Neural progenitor cell (in vitro differentiated cells): ENCODE data around the gene SDHA.
"Not testable (repeated sequence)": the region's sequence is repeated elsewhere in the genome, so short reads cannot be mapped to it uniquely, and the experiment has no call there.

ENCODE experiments used
- CTCF ChIP-seq: fragments of 200-600 bp; sonication (generic); IDR thresholded peaks from 2 replicates; pipeline ENCODE4 v1.5.1; 2017; ENCODE audit warnings: antibody characterized with exemption, mild to moderate bottlenecking
- EZH2 ChIP-seq: fragments of 200-600 bp; sonication (generic); IDR thresholded peaks from 2 replicates; pipeline ENCODE4 v1.6.1; 2017; ENCODE audit warnings: antibody characterized with exemption, mild to moderate bottlenecking, moderate library complexity
- EZH2phosphoT487 ChIP-seq: fragments of 200-600 bp; sonication (generic); IDR thresholded peaks from 2 replicates; pipeline ENCODE4 v1.6.1; 2017; ENCODE audit warnings: antibody characterized with exemption

GRCh38 chr5:266311-267026, 48.3 kb downstream of the SDHA start:
- TF ChIP-seq EZH2, EZH2phosphoT487, CTCF: not testable (repeated sequence)
